HT-29 (cell line): ENCODE results near the gene SEL1L3. TPM values are rescaled to one million over a fixed set of nuclear protein-coding genes. Genes with fewer than 3 reads are reported as not detected.
"Not testable (repeated sequence)": the region's sequence is repeated elsewhere in the genome, so short reads cannot be mapped to it uniquely, and the experiment has no call there.

Experiments
- DNase-seq: peaks from one replicate; pipeline ENCODE4 v3.0.0-alpha.2; 2015; ENCODE audit warnings: low spot score
- total RNA-seq: library from RNA; depleted of rRNA; stranded (reverse); fragments of >200 nt; shearing (Covaris generic); gene quantifications from 2 replicates; pipeline ENCODE4 v1.2.3, GENCODE V29; 2014; rRNA removed

Gene SEL1L3
- total RNA-seq, result 54.4 and 55.9 TPM in 2 replicates

DNA sequence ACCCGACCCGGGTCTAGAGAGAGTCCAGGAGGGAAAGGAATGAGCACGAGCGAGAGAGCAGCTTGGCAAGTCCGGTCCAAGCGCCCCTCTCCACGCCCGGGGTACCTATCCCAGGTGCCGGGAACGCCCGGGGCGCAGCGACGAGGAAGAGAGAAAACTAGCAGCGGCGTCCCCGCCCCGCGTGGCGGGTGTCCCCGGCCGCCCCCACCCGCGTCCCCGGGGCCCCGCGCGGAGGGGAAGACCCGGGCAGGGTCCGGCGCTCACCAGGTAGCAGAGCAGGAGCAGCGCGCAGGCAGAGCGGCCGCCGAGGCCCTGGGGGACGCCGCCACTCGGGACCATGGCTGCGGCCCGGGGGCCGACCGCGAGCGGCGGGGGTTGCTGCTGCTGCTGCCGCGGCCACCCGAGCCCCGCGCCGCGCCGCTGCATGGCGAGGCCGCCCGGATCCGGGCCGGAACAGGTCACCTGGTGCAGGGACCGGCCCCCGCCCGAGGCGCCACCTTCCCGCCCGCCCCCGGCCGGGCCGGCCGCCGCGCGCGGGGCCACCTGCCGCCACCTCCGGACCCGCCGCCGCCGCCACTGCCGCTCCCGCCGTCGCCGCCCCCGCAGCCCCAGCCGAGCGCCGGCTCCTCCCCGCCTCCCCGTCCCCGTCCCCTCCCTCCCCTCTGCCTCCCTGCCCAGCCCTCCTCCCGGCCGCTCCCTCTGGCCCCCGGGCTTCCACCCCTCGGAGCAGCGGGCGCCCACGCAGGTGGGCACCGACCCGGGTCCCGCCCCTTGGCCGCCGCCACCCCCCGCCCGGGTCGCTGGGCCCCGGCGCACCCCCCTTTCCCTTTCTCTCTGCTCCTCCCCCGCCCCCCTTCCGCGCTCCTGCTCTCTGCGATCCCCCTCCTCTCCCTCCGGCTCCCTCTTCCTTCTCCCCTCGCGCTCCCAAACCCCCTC lies at the start of gene SEL1L3:
SEL1L3 (minus strand) TSS at position 578 of the 936 bp plus-strand sequence; CDS start at position 426, 152 bp downstream.
- peak; percentile 62 for DNase-seq

DNA sequence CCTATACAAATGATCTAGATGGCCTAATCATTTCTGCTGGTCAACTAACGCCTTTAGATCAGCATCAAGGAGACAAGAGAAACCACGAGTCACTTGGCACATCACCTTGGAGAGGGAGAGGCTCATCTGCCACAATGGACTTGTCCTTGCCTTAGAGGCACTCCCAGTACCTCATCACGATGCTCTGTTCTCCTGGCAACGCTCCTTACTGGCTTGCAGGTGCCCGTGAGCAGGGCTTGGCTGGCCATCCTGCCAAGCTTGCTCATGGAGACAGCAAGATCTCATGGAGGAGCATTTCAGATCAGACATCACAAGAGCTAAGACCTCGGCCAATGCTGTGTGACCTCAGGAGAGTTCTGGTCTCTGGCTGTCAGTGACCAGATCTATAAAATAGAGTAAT lies 48.6 kb upstream of the SEL1L3 start:
- no peak for DNase-seq

DNA sequence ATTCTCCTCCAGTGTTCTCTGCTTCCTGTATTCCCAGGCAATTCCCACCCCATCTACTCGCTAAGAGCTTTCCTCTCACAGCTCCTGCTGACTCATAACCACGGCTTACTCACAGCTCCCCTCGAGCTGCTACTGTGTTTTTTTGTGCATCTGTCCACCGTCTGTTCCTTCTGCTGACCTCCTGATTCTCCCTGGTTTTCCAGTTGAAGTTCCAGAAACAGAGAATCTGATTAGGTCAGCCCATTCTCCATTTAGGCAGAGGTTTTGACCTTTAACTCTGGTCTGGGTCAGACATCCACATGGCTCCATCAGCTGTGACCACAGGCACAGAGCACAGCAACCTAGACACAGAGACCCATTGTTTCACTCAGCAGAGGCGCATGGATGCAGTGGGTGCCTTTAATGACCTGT lies 45.7 kb upstream of the SEL1L3 start:
- DNase-seq, result peak; percentile 32

DNA sequence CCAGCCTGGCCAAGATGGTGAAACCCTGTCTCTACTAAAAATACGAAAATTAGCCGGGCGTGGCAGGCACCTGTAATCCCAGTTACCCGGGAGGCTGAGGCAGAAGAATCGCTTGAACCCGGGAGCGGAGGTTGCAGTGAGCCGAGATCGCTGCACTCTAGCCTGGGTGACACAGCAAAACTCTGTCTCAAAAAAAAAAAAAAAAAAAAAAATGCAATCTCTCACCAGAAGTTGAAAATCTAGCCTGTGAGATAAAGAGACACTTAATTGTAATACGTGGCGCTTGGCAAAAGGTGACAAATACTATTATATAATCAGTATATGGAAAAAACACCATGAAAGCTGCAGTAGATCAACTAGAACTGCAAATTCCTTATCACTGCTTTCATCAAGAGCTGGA lies 43.3 kb upstream of the SEL1L3 start:
- DNase-seq, result not testable (repeated sequence)

GRCh38 chr4:25905371-25905770 lies 42.6 kb upstream of the SEL1L3 start:
- DNase-seq, result no peak

- DNase-seq, result no peak
These were observed 41.9 kb upstream of the SEL1L3 start for GRCh38 chr4:25904748-25905082.

GRCh38 chr4:25903900-25904747 lies 41.3 kb upstream of the SEL1L3 start:
- no peak for DNase-seq

GRCh38 chr4:25901030-25901430 lies 38.2 kb upstream of the SEL1L3 start:
- no peak for DNase-seq

DNA sequence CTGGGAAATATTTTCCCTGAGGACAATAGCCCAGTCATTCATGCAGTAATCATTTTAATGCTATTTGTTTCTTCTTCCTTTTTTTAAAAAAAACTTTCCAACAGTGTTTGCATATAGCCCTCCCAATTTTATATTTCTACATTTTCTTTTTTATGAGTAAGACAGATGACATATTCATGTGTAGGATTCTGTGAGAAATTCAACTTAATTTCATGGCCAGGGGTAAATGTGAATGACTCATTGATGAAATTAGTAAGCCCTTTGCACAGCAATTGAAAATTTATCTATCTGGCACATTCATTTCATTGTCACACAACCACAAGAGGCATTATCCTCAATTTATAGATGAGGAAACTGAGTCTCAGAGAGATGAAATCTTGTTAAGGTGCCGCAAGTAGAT lies 37.5 kb upstream of the SEL1L3 start:
- DNase-seq, result no peak

DNA sequence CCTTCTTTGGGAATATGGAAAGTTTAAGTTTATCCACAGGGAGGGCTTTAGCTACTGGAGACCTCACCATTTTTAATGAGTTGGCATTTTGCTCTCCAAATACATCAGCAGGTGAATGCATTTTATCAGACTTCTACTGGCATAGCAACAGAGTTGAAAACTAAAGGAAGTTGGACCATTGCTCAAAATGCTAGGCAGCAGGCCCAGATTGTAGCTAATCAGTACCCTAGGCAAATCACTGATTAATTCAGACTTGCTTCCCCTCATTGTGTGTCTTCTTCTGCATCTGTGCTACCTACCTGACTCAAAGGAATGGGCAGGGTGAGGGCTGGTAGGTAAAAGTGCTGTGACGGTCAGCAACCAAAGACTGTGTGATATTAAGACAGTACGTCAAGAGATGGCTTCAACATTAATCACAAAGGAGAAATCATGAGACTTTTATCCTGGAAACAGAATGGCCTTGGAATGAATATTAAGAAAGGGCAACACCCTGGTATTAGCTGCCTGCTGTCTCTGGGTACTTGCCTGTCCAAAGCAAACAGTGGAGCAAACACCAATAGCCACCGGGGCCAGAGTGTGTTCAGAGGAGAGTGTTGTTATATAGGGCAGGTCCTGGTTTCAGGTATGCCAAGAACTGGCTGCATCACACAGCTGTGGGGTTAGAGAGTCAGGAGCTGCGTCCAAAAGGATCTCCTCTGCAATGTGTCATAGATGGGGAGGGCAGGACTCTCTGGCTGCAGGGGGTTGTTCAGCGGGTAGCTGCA lies 34.2 kb upstream of the SEL1L3 start:
- DNase-seq, result no peak

DNA sequence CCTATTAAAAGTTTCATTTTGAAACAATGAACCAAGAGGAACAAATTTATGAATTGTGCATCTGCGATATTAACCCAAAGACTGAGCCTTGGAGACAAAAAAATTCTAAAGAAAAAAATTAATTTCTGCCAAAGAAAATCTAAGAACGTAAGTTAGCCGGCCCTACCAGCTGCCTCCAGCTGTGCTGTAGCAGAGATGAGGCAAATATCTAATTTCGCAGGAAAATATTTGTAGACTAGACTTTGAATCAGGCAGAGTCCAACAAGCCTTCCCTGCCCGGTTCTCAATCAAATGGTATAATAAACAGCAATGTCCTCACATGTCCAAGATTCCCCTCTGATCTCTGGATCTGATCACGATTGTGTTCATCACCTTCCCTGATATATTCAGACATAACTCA lies 30.0 kb upstream of the SEL1L3 start:
- DNase-seq, result no peak

GRCh38 chr4:25890571-25891485 lies 28.0 kb upstream of the SEL1L3 start:
- no peak for DNase-seq

DNA sequence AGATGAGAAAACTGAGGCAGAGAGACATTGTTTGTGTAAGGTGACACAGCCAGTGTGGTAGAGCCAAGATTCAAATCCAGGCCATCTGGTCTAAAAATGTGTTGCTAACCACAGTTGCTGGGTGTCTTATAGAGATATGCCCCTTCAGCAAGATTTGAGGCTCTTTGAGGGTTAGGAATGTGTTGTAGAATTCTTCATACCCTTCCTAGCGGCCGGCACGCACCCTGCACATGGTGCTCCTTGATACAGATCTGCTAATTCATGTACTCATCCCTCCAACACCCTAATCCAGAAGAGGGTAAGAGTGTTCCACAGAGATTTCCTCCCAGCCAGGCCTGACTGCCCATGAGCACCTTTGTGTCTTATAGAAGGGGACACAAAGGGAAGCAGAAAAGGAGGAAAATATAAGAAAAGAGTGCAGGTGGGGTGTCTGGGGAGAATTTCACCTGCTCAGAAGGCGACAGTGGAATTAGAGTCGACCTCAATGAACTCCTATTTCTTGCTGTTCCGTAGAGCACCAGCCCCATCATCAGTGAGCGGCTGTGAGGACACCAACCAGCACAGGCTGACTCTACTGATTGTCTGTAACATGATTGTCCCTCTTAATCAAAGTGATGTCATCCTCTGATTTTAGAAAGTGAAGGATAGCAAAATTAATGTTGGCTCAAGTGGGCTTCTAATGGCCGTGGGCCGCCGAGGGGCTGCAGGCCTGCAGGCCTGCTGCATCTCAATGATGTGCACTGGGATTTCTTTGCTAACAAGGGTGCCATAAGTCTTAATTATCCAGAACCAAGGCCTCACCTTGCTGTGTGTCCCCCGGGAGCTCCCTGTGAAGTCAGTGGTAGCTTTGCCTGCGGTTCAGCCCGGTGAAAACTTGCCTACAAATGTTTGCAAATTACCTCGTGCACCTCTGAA lies 27.1 kb upstream of the SEL1L3 start:
- DNase-seq, result no peak

GRCh38 chr4:25888781-25889180 lies 26.0 kb upstream of the SEL1L3 start:
- DNase-seq, result no peak

DNA sequence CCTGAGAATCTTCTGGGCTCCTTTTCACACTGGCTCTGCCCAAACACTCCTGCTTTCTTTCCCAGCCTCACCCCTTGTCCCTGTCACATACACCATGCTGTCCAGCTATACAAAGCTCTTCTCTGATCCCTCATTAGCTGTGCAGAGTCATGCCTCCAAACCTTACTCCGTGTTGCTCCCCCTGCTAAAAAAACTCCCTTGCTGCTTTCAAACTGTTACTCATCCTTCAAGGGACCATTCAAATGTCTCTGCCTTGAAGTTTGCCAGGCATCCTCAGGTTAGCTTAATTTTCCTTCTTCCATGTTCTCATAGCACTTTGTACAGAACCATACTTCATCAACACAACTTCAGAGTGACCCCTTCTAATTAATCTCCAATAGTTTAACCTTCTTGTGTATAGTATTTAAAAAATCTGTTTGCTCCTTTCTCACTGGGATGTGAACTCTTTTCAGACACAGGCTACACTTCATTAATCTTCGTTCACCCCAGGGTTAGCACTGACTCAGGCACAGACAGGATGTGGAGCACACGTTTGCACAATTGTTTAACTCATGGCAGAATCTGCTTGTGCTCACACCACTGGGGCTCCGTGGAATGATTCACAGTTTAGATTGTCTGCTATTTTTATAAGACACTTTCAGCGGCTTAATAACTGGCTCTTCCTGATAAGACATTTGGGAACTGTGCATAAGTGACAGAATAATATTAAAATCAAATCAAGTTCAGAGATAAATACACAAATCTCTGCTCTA lies 21.4 kb upstream of the SEL1L3 start:
- no peak for DNase-seq

DNA sequence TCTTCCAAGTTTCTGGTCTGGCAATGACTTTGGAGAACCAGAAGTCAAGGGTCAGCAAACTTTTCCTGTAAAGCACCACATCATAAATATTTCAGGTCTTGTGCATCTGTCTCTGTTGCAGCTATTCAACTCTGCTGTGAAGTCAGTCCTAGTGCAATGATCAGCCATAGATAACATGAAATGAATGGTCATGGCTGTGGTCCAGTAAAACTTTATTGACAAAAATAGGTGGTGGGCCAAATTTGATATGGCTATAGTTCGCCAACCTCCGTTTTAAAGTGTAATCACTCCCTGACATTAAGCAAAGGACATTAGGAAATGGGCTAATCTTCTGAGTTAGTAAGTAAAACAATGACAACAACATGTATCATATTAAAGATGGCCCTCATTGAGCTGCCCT lies 20.8 kb upstream of the SEL1L3 start:
- DNase-seq, result no peak

GRCh38 chr4:25882226-25882625 lies 19.4 kb upstream of the SEL1L3 start:
- no peak for DNase-seq

DNA sequence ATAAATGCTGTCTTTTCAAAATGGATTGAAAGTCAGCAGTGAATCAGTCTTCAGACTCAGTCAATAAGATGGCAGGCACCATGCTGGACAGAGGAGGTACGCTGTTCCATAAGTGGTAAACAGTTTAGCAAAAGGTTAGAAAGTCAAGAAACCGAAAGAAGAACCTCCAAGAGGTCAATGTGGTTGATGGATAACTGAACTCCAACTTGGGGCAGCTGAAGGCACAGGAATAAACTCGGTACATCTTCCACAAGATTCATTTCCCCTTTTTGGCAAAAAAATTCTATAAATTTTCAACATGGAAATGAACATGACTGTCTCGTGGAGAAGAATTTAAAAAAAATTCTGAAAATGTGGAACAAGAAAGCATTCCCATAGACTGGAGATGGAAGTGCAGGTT lies 18.4 kb upstream of the SEL1L3 start:
- DNase-seq, result no peak
